ENCODE data around the gene INHBB.
"Not testable (repeated sequence)": the region's sequence is repeated elsewhere in the genome, so short reads cannot be mapped to it uniquely, and the experiment has no call there.

Gene INHBB

DNA sequence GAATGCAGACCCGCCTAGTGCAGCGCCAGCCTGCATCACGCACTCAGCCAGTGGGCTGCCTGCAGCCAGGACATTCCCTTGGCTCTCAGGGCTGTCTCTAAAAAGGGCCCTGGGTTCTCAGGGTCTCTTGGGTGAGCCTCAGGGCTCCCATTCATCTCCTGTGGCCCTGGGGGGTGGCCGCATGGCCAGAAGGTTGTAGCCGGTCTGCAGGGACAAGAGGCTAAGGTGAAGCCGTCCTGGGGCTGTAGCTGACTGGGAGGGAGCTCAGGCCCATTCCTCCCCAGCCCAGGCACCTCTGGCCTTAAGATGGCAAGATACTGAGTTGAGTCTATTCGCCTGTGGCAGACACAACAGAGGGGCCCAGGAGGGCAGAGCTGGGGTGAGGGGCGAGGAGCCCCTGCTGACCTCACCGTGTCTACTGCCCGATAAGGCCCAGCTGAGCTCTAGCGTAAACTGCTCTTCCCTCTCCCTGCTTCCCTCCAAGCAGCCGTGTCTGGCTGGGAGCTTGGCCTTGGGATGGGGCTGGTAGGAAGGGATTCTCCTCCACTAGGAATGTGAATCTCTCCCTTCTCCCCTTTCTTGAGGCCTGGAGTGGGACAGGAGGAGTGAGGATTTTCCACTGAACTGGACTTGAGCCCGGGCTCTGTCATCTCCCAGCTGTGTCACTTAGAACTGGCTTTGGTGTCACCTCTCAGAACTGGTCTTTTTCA lies 37.9 kb downstream of the INHBB start:
- no peak for DNase-seq

DNA sequence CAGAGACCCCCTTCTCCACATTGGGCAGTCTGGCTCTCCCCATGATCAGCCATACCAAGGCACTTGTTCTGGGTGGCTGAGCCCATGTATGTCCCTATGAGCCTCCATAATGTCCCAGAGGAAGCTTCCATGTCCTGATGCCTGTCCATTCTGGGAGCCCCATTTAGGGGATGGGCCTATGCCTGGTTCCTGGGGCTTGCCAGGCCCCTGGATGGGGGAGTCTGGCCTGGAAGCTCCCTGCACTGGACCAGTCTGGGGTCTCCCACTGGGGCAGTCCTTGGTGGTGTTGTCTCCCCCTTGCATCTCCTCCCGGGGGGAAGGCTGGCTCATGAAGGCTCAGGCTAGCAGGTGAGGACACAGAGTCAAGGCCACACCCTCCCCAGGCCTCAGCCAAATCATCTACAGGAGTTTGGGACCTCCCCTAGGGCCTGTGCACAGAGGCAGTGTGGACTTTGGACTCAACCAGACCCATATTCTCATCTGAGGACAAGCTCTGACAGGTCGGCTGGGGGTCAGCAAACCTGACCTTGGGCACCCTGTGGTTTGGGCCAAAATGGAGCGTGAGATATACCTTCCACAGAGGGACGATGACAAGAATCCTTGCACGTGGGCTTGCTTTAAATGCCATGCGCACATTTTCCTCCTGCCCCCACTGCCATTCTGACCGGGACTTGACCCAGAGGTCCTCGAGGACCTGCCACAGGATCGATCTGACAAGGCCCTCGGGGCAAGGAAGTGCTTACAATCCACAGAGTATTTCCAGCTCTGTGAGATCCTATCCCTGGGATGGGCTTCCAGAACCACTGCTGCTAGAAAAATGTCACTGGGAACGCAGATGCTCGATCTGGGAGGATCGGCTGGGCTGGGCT lies 38.8 kb downstream of the INHBB start:
- DNase-seq: no peak

DNA sequence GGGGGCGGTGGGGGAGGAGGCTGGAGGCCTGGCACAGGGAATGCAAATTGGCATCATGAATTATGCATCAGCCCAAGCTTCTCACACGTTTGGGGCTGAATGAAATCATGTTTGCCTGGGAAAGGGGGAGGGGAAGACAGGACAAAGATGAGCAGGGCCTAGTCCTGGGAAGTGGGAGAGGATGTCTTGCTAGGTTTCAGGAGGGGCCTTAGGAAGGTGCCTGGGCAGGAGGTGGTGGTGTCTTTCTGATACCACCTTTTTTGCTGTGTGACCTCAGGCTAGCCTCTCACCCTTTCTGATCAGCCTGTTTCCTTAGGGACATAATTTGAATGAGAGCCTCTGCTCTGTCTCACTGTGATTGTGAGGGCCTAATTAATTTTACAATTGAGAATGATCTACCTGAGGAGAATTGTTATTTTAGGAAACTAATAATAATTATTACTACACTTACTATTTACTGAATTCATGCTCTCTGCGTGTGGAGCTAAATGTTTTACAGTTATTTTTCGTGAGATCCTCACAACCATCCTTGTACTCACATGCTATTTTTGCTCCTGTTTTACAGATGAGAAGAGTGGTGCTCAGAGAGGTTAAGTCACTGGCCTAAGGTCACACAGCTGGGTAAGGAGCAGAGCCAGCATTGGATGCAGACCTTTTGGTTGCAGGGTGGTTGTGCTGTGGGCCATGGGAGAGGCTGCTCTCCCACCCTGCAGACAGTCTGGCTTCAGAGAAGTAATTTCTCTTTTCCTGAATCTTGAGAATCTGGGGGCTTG lies 39.6 kb downstream of the INHBB start:
- no peak for DNase-seq

DNA sequence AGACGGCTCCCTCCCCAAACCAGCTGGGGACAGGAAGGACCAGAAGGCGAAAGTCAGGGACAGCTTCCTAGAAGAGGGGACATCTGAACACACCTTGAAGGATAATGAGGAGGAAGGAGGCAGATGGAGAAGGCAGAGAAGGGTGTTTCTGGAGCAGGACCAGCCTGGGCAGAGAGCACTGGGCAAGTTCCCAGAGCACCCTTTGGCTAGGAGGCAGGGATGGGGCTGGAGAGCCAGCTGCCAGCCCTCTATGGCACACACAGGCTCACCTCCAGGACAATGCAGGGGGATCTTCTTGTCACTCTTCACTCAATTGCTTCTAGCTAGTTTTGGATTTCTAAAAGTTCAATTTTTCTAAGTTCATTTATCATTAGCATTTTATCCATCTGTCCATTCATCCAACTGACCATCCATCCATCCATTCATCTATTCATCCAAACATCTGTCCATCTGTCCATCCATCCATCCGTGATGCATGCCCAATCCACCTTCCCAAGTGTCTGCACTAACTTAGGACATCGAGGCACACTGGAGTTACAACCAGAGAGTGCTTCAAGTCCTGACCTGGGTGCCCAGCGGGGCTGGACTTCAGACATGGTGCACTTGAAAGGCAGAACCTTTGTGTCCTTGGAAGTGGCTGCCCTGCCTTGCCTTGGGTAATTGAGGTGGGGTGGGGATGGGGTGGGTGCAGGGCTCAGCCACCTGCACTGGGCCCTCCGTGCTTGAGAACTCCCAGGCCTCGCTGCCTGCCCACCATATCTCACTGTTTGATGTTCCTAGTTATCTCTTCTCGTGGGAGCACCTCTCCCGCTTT lies 42.5 kb downstream of the INHBB start:
- no peak for DNase-seq

DNA sequence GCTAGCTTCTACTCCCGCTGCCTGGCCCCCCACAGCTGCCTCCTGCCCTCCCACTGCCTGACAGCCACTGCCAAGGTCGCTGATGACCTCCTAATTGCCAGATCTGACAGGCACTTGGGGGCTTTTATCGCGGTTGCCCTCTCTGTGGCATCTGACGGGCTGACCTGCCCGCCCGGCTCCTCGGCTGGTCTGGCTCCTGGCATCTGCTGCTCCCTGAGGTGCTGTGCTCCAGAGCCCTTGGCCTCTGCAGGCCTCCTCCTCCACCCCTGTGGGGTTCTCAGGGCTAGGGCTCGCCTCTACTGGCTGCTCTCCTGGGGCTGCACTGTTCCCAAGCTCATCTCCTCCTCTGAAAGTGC lies 43.1 kb downstream of the INHBB start:
- no peak for DNase-seq

DNA sequence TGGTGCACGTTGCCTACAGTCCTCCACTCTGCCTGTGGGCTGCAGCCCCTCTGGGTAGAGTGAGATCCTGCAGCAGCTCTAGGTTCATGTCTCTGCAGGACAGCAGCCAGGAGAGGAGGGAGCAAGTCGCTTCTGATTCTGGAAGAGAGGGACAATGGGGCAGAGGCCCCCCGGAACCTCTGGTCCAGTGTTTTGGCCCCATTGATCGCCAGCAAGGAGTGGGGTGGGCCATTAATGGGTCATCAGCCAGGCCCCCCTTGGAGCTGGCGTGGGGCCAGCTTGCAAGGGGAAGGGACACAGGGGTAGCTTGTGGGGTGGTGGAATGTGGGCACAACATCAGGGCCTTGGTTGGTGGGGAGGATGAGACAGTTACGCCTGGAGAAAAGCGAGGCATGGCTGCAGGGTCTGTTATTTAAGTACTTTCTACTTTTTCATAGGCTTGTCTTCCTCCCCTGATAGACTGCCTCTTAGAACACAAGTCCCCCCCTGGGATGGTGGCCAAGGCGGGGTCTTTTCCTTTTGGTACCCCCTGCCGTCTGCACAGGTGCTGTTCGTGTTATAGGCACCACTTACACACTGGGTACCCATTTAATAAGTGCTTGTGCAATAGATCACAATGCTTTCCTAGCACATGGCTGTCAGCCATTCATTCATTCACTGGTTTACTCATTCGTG lies 44.6 kb downstream of the INHBB start:
- DNase-seq: no peak

DNA sequence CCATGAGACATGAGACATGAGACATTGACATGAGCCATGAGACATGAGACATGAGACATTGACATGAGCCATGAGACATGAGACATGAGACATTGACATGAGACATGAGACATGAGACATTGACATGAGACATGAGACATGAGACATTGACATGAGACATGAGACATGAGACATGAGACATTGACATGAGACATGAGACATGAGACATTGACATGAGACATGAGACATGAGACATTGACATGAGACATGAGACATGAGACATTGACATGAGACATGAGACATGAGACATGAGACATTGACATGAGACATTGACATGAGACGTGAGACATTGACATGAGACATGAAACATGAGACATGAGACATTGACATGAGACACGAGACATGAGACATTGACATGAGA lies 45.4 kb downstream of the INHBB start:
- DNase-seq: not testable (repeated sequence)

DNA sequence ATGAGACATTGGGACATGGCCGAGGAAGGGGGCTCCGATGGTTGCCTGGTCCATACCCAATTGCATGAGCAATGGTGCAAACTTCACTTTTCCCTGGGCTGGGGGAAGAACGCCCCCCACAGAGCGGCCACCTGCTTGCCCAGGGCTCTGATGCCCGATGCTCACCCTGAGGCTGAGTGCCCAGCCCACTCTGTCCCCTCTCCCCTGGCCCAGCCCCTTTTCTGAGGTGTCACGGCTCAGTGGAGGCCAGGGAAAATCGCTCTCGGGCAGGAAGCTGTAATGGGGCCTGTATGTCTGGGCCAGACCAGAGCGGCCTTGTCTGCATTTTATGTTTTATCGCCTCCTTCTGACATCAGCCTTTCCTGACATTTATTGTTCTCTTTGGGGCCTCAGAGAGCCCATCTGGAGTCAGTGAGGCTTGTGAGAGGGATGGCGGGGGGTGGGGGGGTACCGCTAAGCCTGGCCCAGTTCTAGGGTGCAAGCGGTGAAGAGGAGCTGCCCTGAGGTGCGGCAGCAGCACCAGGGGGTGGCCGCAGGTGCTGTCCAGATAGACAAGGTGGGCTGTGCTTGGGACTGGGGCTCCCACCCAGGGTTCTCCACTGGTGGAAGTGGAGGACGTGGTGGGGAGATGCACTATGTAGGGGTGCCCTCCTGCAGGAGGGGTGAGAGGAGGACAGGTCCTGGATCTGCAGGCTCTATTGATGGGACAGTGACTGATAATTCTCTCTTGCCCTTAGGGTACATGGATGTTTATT lies 46.2 kb downstream of the INHBB start:
- DNase-seq: no peak

DNA sequence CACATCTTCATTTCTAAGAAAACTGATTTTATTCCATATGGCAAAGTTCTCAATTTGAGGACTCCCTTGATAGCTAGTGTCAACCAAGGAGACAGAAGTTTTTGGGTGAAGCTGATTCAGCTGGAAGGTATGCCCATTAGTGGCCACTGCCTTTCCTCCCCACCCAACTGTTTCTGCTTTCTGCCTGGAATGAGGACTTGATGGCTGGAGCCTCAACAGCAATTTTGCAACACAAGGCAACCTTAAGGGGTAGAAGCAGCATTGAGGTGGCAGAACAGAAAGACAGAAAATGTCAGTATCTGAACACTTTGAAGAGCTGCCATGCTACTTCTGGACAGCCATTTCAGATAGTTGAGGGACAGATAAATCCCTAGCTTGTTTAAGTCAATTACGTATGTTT lies 47.0 kb downstream of the INHBB start:
- DNase-seq: no peak

DNA sequence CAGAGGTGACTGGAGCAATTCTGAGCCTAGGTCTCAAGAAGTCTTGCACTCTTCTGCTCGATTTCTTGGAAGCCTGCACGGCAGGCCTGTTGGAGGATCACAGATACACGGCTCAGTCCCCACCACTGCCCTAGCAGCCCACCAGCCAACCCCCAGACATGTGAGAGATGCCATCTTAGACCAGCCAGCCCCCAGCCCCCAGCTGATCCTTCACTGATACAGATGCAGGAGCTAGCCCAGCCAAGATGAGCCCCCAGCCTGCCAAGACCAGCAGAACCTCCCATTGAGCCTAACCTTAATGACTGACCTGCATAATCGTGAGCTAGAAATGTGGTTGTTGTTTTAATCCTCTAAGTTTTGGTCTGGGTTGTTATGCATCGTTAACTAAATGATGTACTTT lies 47.5 kb downstream of the INHBB start:
- peak; percentile 30 for DNase-seq

DNA sequence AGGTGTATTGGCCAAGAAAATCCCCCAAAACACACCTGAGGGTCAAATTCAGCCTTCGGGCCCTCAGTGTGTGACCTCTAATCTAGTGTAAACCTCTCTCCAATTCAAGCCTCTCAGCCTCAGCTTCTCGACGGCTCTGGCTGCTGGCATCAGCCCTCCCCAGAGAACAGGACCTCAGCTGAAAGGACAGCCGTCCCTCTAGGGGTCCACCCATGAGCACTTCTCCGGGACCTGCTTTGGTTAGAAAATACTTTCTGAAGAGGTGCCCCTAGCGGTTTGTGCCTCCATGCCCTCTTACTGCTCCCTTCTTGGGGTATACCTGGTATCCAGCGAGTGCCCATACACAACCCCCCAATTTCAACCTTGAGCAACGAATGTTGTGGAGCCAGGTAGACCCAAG lies 48.8 kb downstream of the INHBB start:
- peak; percentile 26 for DNase-seq

DNA sequence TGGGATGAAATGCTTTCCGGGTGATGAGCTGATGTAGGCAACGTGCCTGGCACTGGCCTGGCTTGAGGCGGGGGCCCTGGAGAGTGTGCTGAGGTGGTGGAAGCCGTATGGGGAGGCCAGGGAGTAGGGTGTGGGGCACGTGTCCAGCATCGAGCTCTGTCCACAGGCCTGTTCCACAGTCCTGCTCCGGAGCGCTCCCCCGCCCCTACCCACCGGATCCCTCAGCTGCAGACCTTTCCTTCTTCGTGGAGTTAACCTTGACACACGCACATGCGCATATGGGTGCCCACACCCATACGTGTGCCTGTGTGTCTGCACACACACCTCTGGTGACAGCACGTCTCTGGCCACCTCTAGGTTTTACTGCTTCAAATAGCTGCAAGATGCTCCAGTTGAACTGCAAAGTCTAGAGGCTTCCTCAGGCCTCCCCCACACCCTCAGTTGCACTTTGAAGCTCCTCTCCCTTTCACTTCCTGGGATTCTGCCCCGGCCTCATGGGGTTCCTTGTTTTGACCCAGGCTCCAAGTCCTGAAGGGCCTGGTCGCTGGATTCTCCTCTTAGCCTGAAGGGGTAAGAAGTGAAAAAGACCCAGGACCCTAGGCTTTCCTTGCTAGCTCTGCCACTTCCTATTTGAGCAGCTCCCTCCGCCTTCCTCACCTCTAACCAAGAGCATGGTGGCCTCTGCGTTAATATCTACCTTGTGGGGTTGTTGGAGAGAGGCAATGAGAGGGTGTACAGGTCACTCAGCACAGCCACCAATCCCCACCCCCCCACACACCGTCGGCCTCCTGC lies 49.5 kb downstream of the INHBB start:
- peak; percentile 30 for DNase-seq

DNA sequence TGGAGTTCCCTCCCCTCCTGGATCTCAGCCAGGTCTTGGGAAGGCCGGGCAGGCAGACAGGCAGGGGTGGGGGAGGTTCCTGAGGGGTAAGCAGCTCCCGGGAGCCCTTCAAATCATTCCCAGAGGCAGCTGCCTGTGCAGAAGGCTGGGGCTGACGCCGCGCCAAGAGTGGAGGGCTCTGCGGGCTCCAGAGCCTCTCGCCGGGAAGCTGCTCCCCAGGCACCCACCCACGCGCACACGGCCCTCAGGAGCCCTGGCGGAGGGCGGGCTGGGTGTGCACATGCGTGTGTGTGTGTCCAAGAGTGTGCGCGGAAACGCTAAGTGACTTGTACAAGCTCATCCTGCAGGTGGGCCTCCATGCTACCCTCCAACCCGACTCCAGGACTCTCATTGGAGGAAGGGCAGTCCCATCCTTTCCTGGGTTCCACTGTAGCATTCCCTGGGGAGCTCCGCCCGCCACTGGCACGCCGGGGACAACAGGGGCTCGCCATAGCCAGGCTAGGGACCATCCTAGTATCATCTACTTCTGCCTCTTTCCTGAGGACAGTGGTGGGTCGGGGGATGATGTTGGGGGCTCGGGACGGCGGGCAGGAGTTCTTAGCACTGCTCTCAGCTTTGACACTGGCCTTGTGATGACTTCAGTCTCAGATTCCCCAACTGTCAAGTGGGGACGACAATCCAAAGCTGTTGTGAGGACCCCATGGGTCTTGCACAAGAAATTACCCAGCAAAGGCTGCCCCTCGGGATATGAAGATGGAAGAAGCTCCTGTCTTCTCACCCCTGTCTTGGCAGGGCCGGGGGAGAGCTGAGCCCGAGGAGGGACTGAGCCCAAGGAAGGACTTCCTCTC lies 50.3 kb downstream of the INHBB start:
- DNase-seq: peak; percentile 37

DNA sequence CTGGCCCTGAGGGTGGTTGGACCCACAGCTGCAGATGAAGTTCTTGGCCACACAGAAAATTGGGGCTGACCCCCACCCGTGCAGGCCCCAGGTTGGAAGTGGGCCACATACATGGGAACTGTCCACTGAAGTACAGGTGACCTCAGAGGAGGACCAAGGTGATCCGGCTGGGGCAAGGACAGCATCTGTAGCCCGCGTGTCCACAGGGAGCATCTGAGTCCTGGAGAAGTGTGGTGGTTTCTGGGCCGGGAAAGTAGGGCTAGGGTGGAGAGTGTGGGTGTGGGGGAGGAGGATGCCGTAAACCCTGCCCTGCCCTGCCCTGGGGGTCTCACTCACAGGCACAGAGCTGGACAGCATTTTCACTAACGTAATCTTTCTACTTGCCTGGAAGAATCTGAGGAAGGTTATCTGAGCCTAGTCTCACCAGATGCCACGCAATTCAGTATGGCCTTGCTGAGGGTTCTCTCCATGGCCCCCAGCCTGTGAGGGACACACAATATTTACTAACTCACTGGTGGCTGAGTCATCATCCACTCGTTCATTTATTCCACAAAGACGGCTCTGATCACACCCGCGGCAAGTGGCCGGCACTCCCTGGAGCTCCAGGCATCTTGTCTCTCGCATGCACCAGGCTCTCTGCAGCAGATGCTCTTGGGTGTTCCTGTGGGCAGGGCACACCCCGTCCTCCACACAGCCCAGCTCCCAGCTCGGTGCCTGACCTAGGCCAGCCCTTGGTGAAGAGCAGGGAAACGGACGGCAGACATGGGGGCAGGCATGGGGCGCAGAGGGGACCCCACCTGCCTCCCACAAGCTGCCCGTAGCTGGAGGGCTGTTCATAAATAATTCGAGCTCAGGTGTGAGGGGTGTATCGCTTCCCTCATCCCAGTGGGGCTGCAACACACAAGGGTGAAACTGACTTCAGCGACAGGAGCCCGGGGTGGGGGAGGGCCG lies 51.2 kb downstream of the INHBB start:
- peak; percentile 47 for DNase-seq

DNA sequence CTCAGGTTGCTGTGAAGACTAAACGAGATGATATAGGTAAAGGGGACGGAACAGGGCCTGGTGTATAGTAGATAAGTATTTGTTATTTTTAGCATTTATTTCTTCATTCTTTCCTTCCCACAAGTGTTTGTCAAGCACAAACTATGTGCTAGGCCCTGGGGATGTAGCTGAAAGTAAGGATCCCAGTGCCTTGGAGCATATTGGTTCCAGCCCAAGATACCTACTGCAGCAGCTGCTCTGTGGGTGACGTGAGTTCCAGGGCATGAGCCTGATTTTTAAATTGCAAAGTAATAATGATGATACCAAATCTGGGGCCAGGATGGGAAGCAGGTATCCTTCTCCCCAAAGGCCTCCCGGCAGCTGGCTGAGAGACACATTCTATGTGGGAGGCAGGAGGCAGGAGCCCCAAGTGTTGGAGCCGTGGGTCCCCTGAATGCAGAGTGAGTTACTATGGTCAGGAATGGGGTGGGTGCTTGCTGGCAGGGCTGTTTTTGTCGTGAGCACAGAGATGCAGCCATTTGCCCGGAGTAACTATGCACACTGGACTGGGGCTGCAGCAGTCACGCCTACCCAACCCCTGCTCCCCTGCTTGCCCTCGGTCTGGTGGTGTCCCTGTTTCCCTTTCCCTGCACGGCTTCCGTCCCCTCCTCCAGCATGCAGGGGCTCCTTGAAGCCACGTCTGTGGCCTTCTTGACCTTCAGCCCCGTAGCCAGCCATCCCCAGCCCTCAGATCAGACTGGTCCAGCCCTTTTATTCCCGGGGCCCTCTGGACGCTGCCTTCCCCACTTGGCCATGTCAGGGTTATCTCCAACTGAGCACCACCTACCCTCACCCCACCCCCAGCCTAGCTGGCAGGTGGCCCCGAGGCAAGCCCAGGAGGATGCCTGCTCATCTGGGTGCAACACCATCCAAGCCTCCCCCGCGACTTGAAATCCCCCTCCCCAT lies 52.4 kb downstream of the INHBB start:
- DNase-seq: peak; percentile 32

DNA sequence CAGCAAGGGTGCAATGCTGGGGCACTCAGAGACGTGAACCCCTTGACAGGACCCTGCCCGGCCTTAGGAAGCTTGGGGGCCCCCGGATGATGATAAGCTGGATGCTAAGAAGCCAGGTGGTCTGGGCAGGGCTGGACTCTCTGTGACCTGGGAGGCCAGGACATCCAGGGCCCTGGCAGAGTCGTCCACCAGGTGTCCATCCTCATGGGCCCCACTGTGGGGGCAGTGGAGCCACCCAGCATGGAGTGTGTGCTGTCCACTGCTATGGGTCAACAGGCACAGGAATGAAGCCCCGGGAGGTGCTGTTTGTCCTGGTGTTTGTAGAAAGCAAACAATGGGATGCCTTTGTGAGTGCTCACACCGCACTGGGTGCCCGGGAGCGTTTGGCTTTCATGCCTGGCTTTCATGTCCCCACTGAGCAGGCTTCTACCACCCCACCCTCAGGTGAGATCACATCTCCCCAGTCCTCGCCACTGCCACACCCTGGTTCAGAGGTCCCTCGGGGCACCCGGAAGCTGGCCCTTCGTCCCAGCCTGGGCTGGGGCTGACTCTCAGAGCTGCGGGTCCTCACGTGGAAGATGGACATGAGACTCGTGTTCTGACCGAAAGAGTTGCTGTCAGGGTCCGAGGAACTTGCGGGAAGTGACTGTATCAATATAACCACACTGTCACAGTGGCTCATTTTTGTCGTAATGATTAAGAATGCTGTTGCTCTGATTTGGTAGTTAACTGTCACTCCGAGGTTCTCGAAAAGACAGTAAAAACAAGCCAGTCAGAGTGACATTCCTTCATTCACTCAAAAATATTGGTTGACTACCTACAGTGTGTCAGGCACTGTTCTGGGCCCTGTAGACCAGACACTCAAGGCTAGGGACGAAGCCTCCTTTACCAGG lies 53.3 kb downstream of the INHBB start:
- peak; percentile 24 for DNase-seq

Measured in activated CD8-positive, alpha-beta memory T cell treated with anti-CD3 and anti-CD28 coated beads for 24 hours (primary cell).